ENCODE data around the gene SDF2.

DNA sequence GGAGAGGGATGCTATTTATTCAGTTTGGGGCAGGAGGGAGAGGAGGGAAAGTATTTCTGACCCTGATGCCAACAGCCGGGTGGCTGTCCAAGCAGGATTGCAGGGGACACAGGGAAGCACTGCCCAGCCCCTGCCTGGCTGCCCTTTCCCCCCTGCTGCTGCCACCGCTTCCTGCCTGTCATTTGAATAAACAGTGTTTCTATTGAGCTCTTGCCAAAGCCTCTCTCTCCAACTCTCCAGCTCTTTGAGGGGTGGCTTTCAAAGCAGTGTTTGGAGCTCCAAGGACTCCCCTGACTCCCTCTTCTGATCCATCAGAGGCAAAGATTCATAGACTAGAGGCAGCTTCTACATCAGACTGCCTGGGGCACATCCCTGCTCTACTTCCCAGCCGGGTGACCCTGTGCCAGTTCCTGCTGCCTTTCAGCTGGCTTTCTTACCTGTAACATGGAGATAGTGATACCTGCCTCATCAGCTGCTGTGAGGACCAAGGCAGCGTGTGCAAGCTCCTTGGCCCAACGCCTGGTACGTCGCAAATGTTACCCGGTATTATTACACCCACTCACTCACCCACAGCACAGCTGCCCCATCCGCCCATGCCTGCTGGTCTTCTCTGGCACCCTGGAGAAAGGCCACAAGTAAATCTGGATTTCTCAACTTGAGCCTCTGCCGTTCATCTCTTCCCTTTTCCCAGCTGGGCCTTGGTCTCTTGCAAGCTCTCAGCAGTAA, 40.5 kb upstream of the SDF2 start:
- no peak for TF ChIP-seq CTCF (IDR thresholded peaks at IDR 0.05; ENCODE audit: low read length)
- TF ChIP-seq EZH2 (optimal IDR thresholded peaks at IDR 0.05; ENCODE audit: low read depth, low read length): no peak
